ENCODE data around the gene TBR1. TPM values are rescaled to one million over a fixed set of nuclear protein-coding genes. Genes with fewer than 3 reads are reported as not detected.

TBR1 gene
- total RNA-seq, 2 donors from 2014 or later: 0.45 TPM; not detected in 1

GRCh38 chr2:161373942-161374341 is 42.2 kb upstream of the TBR1 start:
- intact Hi-C loops (cut with DNase I): no loop called here

GRCh38 chr2:161374446-161374845 is 41.7 kb upstream of the TBR1 start:
- TF ChIP-seq CTCF (IDR thresholded peaks at IDR 0.05): no peak
- Histone ChIP-seq H3K4me3 (no peak overlapping the region), H3K27me3 (replicated peaks; ENCODE audit: insufficient read depth) (no peaks in the 10 kb centered on the region), H3K27ac (no peak overlapping the region), H3K36me3 (no peaks in the 10 kb centered on the region), H3K4me1 (replicated peaks) (no peaks in the 10 kb centered on the region), H3K9me3 (no peaks in the 10 kb centered on the region)
- intact Hi-C loops (cut with DNase I): no loop called here
- 100% methylated on average over 1 of the region's 1 CpG for WGBS
- DNase-seq (ENCODE audit: low spot score): no peak

More at GRCh38 chr2:161373942-161374341, 42.2 kb upstream of the TBR1 start:
- no peak for DNase-seq (ENCODE audit: low spot score)
- Histone ChIP-seq H3K4me1 (replicated peaks) (no peaks in the 10 kb centered on the region), H3K36me3 (no peaks in the 10 kb centered on the region), H3K27ac (no peak overlapping the region), H3K4me3 (no peak overlapping the region), H3K9me3 (no peaks in the 10 kb centered on the region), H3K27me3 (replicated peaks; ENCODE audit: insufficient read depth) (no peaks in the 10 kb centered on the region)
- no peak for TF ChIP-seq POLR2A (IDR thresholded peaks at IDR 0.05)
- TF ChIP-seq CTCF (IDR thresholded peaks at IDR 0.05): no peak
- no peak for TF ChIP-seq POLR2AphosphoS5 (IDR thresholded peaks at IDR 0.05)

- H3K36me3 ChIP-seq: no peaks in the 10 kb centered on the region
- intact Hi-C loops (cut with DNase I): no loop called here
- no peak overlapping the region for H3K4me3 ChIP-seq
- H3K27me3 ChIP-seq (replicated peaks; ENCODE audit: insufficient read depth): no peaks in the 10 kb centered on the region
- H3K4me1 ChIP-seq (replicated peaks): no peaks in the 10 kb centered on the region
- WGBS: 100% methylated on average over 2 of the region's 2 CpGs
- no peak for DNase-seq (ENCODE audit: low spot score)
- H3K9me3 ChIP-seq: no peaks in the 10 kb centered on the region
- TF ChIP-seq CTCF (IDR thresholded peaks at IDR 0.05) (no peak), POLR2AphosphoS5 (IDR thresholded peaks at IDR 0.05) (no peak), POLR2A (IDR thresholded peaks at IDR 0.05) (no peak)
- no peak overlapping the region for H3K27ac ChIP-seq
Observed at GRCh38 chr2:161379740-161380139, 36.4 kb upstream of the TBR1 start.

- intact Hi-C loops (cut with DNase I): no loop called here
- whole genome bisulfite sequencing: 92% methylated on average over 3 of the region's 3 CpGs
- H3K36me3 ChIP-seq: no peaks in the 10 kb centered on the region
Observed at GRCh38 chr2:161381546-161381945, 34.6 kb upstream of the TBR1 start.

More at GRCh38 chr2:161381546-161381945, 34.6 kb upstream of the TBR1 start:
- TF ChIP-seq CTCF (IDR thresholded peaks at IDR 0.05) (no peak), POLR2A (IDR thresholded peaks at IDR 0.05) (no peak)
- H3K27ac ChIP-seq: no peak overlapping the region
- no peaks in the 10 kb centered on the region for H3K27me3 ChIP-seq (replicated peaks; ENCODE audit: insufficient read depth)
- no peak overlapping the region for H3K4me3 ChIP-seq
- no peak for DNase-seq (ENCODE audit: low spot score)
- H3K9me3 ChIP-seq: no peaks in the 10 kb centered on the region
- no peaks in the 10 kb centered on the region for H3K4me1 ChIP-seq (replicated peaks)
